ENCODE data around the gene MAPK13. TPM values are rescaled to one million over a fixed set of nuclear protein-coding genes. Genes with fewer than 3 reads are reported as not detected.

Gene MAPK13
- total and polyA plus RNA-seq, 2 donors (not counting 1 experiment from before 2014, with no cell fraction given), result 20.6 to 34.8 TPM

GRCh38 chr6:36110863-36111262, 19.4 kb upstream of the MAPK13 start:
- Mint-ChIP-seq H3K4me3 (no peak overlapping the region), H3K4me1 (peaks cover 78% of the 10 kb centered on the region), H3K27ac (peak overlapping the region; percentile 71), H3K9me3 (ENCODE audit: insufficient read depth) (no peaks in the 10 kb centered on the region), H3K27me3 (no peaks in the 10 kb centered on the region)
- 54% methylated on average over 3 of the region's 4 CpGs for WGBS (ENCODE audit: insufficient coverage)
- peak overlapping the region in 1 of 2 donors; percentile 87 for H3K27ac ChIP-seq (ENCODE audit: low read length in 2 of 2)
- CTCF ChIA-PET, result interaction anchor here (1.3 to 2.6 kb wide), 3 partner anchors 10 to 15 kb away, joined by 4 to 20 read pairs (median 6); no protein-coding TSS in a partner anchor
- H4K20me1 ChIP-seq (ENCODE audit: control insufficient read depth, insufficient read depth, low read length, poor library complexity, severe bottlenecking), result no peaks in the 10 kb centered on the region
- H3K4me3 ChIP-seq (ENCODE audit: control extremely low read depth in 1 of 5, extremely low read depth in 1 of 5, insufficient read depth in 1 of 5, low read depth in 2 of 5, low read length in 4 of 5), result no peak overlapping the region
- POLR2A ChIA-PET, result interaction anchor here (2.0 kb wide), 1 partner anchor 10 kb away, joined by 5 read pairs; no protein-coding TSS in a partner anchor
- peaks cover 5 to 12% of the 10 kb centered on the region in 2 experiments for H3K36me3 ChIP-seq (replicated peaks in 1 of 2; ENCODE audit: control extremely low read depth in 1 of 2, control insufficient read depth in 1 of 2, extremely low read depth in 1 of 2, insufficient read depth in 2 of 2, low read length in 1 of 2)
- H3K9me3 ChIP-seq (ENCODE audit: control extremely low read depth in 1 of 3, control insufficient read depth in 2 of 3, insufficient read depth in 1 of 3, low read length in 2 of 3), result no peaks in the 10 kb centered on the region
- DNase-seq (no peak), ATAC-seq (ENCODE audit: low read depth) (no peak)
- H3K27me3 ChIP-seq (replicated peaks in 1 of 4; ENCODE audit: control extremely low read depth in 1 of 4, control insufficient read depth in 3 of 4, insufficient read depth in 4 of 4, low read length in 3 of 4), result no peaks in the 10 kb centered on the region
- TF ChIP-seq CTCF (IDR thresholded peaks at IDR 0.05) (no peak), EZH2 (IDR thresholded peaks at IDR 0.05; ENCODE audit: borderline replicate concordance, insufficient read depth, low read depth, low read length, poor library complexity, severe bottlenecking) (no peak)
- no peak overlapping the region for H3K4me2 ChIP-seq (replicated peaks; ENCODE audit: low read depth, low read length, poor library complexity, severe bottlenecking)
- H2AFZ ChIP-seq (ENCODE audit: insufficient read depth, low read depth, low read length, poor library complexity, severe bottlenecking), result no peak overlapping the region
- no peak overlapping the region for H3K9ac ChIP-seq (ENCODE audit: low read length)
- intact Hi-C loops (cut with micrococcal nuclease), result no loop called here
- peaks cover 18% of the 10 kb centered on the region for H3K79me2 ChIP-seq (ENCODE audit: control insufficient read depth, insufficient read depth, low read length)
- peaks cover 78 to 79% of the 10 kb centered on the region in 2 donors for H3K4me1 ChIP-seq (ENCODE audit: control insufficient read depth in 2 of 2, insufficient read depth in 2 of 2, low read length in 2 of 2)

GRCh38 chr6:36111526-36111925, 18.8 kb upstream of the MAPK13 start:
- 100% methylated on average over 3 of the region's 7 CpGs for WGBS (ENCODE audit: insufficient coverage)
- no peak overlapping the region for H3K4me2 ChIP-seq (replicated peaks; ENCODE audit: low read depth, low read length, poor library complexity, severe bottlenecking)
- TF ChIP-seq CTCF (IDR thresholded peaks at IDR 0.05) (no peak), EZH2 (IDR thresholded peaks at IDR 0.05; ENCODE audit: borderline replicate concordance, insufficient read depth, low read depth, low read length, poor library complexity, severe bottlenecking) (no peak)
- ChIA-PET POLR2A (interaction anchor here (2.0 kb wide), 1 partner anchor 9 kb away, joined by 5 read pairs; no protein-coding TSS in a partner anchor), CTCF (interaction anchor here (1.0 to 2.6 kb wide), 4 partner anchors 12 to 98 kb away, joined by 3 to 20 read pairs (median 6); partner anchors contain the start of gene MAPK14)
- H3K27me3 ChIP-seq (replicated peaks in 1 of 4; ENCODE audit: control extremely low read depth in 1 of 4, control insufficient read depth in 3 of 4, insufficient read depth in 4 of 4, low read length in 3 of 4), result no peaks in the 10 kb centered on the region
- H3K9me3 ChIP-seq (ENCODE audit: control extremely low read depth in 1 of 3, control insufficient read depth in 2 of 3, insufficient read depth in 1 of 3, low read length in 2 of 3), result no peaks in the 10 kb centered on the region
- Mint-ChIP-seq H3K4me3 (no peak overlapping the region), H3K27ac (peak overlapping the region; percentile 46), H3K9me3 (ENCODE audit: insufficient read depth) (no peaks in the 10 kb centered on the region), H3K27me3 (no peaks in the 10 kb centered on the region), H3K4me1 (peaks cover 85% of the 10 kb centered on the region)
- no peak for DNase-seq
- H3K79me2 ChIP-seq (ENCODE audit: control insufficient read depth, insufficient read depth, low read length), result peaks cover 13% of the 10 kb centered on the region
- no peak overlapping the region for H3K9ac ChIP-seq (ENCODE audit: low read length)
- no peaks in the 10 kb centered on the region for H4K20me1 ChIP-seq (ENCODE audit: control insufficient read depth, insufficient read depth, low read length, poor library complexity, severe bottlenecking)
- intact Hi-C loops (cut with micrococcal nuclease), result no loop called here
- peaks cover 85 to 86% of the 10 kb centered on the region in 2 donors for H3K4me1 ChIP-seq (ENCODE audit: control insufficient read depth in 2 of 2, insufficient read depth in 2 of 2, low read length in 2 of 2)
- peak overlapping the region in 1 of 2 donors; percentile 87 for H3K27ac ChIP-seq (ENCODE audit: low read length in 2 of 2)
- H2AFZ ChIP-seq (ENCODE audit: insufficient read depth, low read depth, low read length, poor library complexity, severe bottlenecking), result no peak overlapping the region
- H3K4me3 ChIP-seq (ENCODE audit: control extremely low read depth in 1 of 5, extremely low read depth in 1 of 5, insufficient read depth in 1 of 5, low read depth in 2 of 5, low read length in 4 of 5), result no peak overlapping the region
- no peak for ATAC-seq (ENCODE audit: low read depth)
- H3K36me3 ChIP-seq (replicated peaks in 1 of 2; ENCODE audit: control extremely low read depth in 1 of 2, control insufficient read depth in 1 of 2, extremely low read depth in 1 of 2, insufficient read depth in 2 of 2, low read length in 1 of 2), result peaks cover 5 to 12% of the 10 kb centered on the region in 2 experiments
